HG03342 (cell line): ENCODE measurements around the gene TNS3.
A peak's percentile ranks its signal among the peaks of the same experiment; 100 is the strongest.

Source experiments
- ATAC-seq: cut with Tn5 transposase; IDR thresholded peaks from one replicate; pipeline ENCODE4 v1.9.1; 2021; ENCODE audit warnings: mild to moderate bottlenecking, moderate library complexity; ENCODE audit not compliant: unreplicated experiment

Gene TNS3

DNA sequence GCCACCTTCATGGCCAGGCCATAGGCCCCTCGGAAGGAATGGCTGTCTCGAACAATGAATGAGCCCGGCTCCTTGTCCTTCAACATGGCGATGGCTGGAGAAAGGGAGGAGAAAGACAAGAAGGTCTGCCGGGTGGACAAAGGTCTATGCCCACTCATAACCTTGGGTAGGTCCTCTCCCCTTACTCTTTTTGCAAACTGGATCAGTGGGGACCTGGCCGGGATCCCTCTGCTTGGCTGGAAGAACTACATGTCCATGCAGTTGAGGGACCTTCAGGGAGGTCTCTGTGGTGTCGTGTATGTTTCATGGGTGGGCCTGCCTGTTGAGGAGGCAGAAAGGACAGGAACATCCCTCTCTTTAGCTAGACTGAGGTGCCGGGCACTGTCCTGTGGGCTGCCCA is 284.8 kb downstream of the TNS3 start:
- no peak for ATAC-seq

DNA sequence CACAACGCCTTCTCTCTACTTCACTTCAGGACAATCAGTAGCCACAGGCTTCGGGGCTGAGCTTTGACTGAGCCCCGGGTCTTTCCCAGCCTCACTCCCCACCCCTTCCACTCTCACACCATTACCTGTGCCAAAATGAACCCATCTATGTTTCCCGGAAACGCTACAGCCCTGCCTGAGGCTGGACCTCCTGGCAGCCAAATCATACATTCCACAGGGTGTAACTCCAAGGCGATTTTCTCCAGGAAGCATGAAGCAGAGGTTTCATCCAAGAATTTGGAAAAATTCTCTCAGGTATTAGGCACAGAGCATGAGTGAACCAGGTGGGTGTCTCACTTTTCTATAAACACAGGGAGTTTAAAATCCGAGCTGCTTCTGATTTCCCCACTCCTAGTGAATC is 286.3 kb downstream of the TNS3 start:
- ATAC-seq: no peak

DNA sequence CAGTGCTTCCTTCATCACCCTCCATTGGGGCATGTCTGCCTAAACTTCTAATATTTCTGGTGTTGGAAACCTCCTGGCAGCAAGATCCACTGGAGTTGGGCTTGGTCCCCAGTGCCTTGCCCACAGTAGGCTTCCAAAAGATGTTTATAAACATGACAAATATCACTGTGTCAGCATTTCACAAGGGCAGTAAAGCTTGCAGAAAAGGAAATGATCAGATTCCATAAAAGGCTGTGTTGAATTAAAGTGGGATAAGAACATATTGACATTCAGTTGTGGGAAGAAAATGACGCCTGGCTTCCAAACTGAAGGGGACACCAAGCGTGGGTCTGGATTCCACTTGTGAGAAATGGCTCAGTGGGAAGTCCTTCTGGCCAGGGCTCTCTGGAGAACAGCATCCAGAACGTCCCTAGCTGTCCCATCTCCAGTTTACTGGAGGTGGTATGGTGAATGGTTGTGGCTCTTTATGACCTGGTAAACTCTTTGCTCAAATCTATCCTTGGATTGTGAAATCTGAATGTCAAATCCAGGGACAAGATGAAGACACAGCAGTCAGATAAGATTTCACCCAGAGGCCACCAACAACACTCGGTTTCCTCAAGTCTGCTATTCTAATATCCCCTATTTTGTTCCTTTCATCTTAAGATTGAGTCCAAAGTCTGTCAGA is 287.2 kb downstream of the TNS3 start:
- ATAC-seq: no peak

DNA sequence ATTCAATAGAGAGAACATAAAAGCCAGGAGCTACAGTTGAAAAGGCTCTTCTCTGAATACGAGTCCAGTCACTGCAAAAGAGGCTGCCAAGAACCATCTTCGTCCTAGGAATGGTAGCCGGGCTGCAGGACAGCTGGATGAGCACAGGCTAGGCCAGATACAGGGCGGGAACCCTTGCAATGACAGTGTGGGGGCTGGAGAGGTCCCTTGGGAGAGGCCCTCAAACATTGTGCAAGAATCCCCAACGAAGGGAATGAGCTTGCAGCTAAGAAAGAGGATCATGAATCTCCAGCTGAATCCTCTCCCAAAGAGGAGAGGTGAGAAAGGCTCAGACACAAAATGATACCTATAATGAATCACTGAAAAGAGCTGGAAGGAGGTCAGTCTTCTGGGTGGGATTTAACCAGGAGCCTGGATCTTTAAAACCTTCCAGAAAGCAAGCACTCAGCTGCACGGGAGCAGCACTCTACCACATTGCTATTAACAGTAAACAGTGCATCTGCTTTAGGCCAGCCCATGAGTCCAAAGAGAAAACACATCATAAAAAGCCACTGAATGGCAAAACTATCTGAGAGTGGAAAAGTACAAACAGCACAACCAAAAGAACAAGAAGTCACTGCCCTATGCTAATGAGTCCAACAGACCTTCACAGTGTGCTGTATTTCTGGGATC is 287.9 kb downstream of the TNS3 start:
- ATAC-seq: no peak

DNA sequence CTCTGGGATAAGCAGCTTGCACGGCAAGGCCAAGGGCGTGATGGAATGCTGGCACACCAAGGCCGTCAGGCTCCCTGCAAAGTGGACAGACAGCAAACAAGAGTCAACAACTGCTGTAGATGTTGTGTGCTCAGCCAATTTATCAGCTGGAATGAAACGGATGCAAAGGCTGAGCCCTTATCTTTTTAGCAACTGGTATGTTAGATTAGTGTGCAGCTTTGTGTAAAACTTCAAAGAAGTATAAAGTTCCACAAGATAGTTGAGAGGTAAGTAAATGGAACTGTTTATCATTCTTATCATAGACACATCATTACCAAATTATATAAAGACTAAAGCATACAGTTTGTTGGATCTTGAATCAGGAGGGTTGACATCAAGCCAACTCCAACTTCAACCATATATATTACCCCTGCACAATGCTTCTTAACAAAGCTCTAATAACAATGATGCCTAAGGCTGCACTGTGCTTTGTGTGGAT is 289.0 kb downstream of the TNS3 start:
- ATAC-seq: no peak

GRCh38 chr7:47291461-47292081 is 290.3 kb downstream of the TNS3 start:
- peak; percentile 94 for ATAC-seq

GRCh38 chr7:47290867-47291266 is 291.0 kb downstream of the TNS3 start:
- ATAC-seq: no peak

- ATAC-seq: no peak
Observed at GRCh38 chr7:47290466-47290865, 291.4 kb downstream of the TNS3 start.

- ATAC-seq: no peak
Observed at GRCh38 chr7:47288060-47288459, 293.9 kb downstream of the TNS3 start.

DNA sequence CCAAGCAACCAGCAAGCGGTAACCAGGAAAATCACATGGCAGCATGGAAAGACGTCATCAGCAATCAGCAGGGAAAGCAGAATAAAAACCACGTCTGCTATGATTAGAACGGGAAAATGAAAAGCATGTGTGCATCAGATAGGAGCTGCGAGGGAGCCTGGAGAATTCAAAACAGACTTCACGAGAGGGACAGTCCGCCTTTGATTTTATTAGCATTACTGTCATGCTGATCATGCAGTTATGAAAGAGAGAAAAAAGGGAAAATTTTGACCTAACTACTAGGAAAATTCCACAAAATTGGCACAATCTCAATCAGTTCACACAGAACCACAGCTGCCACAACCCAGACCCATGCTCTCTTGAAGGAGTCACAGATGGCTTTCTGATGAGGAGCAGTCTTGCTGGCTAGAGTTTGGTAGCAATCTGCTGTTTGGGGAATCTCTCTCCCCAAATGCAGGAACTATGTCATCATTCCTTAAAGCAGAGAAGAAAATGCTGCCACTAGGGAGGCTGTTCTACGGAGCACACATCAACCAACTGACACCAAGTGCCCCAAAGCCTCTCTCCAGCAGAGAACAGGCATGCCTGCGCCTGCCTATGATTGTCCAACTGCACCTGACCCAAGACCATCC is 295.9 kb downstream of the TNS3 start:
- ATAC-seq: no peak

DNA sequence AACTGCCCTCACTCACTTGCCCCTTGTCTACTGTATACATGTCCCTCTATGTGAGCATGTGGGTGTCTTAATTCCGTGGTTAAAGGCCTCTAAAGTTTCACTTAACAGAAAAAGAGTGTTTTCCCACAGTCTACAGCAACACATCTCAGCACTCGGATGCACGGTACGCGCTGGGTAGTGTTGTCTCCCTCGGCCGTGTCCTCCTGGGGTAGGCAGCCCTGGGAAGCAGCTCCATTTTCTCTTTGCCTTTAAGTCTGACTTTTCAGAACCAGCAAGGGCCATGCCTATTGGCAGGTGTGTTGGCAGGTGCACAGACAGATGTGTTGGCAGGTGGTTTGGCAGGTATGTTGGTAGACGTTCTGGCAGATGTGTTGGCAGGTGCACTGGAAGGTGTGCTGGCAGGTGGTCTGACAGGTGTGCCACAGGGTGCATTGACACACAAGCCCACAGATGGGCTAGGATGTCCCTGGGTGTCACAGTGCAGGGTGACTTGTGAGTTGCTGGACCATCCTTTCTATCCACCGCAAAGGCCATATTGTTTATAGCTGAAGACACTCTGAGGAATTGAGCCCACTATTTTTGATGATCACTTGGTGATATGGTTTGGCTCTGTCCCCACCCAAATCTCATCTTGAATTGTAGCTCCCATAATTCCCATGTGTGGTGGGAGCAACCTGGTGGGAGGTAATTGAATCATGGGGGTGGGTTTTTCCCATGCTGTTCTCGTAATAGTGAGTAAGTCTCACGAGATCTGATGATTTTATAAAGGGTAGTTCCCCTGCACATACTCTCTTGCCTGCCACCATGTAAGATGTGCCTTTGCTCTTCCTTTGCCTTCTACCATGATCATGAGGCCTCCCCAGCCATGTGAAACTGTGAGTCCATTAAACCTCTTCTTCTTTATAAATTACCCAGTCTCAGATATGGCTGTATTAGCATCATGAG is 296.9 kb downstream of the TNS3 start:
- ATAC-seq: no peak

- peak; percentile 52 for ATAC-seq
Observed at GRCh38 chr7:47283497-47284131, 298.3 kb downstream of the TNS3 start.

- no peak for ATAC-seq
Observed at GRCh38 chr7:47282790-47283496, 299.0 kb downstream of the TNS3 start.

DNA sequence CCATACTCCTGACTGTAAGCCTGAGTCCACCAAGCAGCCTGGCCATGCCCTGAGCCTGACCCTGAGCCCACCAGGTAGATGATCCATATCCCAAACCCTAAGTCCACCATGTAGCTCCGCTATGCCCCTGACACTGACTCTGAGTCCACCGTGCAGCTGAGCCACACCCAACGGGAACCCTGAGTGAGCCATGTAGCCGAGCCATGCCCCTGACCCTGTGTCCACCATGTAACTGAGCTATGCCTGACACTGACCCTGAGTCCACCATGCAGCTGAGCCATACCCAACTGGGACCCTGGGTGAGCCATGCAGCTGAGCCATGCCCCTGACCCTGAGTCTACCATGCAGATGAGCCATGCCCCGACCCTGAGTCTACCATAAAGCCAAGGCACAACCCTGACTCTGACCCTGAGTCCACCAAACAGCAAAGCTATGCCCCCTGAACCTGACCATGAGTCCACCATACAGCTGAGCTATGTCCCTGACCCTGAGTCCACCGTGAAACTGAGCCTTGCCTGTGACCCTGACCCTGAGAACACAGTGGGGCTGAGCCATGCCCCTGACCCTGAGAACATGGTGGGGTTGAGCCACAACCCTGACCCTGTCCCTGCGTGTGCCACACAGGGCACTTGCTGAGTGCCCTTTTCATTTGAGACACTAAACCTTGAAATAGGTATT is 299.8 kb downstream of the TNS3 start:
- ATAC-seq: no peak

DNA sequence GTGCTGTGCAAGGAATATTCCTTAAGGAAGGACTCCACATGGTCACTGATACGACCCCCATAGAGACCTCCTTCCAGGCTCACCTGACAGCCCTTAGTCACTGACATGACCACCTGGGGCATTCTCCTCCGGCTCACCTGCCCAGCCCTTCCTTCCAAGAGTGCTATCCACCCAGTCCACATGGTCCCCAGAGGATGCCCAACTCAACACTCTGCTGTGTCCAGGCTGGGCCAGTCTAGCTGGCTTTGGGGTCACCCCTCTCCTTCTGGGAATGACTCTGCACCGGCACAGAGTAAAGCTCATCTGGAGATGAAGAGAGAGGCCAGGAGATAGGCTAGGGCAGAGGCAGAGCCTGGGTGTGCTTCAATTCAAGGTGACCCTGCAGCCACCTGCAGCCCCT is 300.8 kb downstream of the TNS3 start:
- no peak for ATAC-seq

- ATAC-seq: no peak
Observed at GRCh38 chr7:47280114-47280513, 301.8 kb downstream of the TNS3 start.

DNA sequence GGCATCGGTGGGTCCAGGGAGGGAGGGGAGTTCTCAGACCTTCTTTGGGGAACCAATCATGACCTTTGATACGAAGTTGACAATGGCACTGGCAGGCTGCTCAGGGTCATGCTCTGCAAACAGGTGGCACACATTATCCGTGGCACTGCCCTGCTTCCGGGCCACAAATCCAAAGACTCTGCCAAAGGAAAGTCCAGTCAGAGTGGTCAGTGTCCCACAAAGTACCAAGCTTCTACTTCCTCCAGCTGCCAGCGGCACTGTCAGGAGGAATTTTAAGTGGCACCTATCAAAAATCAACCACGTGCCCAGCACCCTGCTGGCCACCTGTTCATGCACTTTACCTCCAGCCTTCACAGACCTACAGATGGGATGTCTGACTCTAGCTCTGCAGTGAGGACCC is 303.9 kb downstream of the TNS3 start:
- no peak for ATAC-seq

- ATAC-seq: no peak
Observed at GRCh38 chr7:47277321-47277781, 304.6 kb downstream of the TNS3 start.
